ENCODE data around the gene PHF1. TPM values are rescaled to one million over a fixed set of nuclear protein-coding genes. Genes with fewer than 3 reads are reported as not detected.

PHF1 gene
- total and polyA plus RNA-seq, 2 of the 13 experiments (the other 11 are each of a cell fraction or from before 2014, with no cell fraction given), result 25.4 to 61.9 TPM

GRCh38 chr6:33454009-33454946 lies 43.5 kb downstream of the PHF1 start, which contains the start of gene ZBTB9 (continued):
- TF ChIP-seq ARID3A (IDR thresholded peaks at IDR 0.05; ENCODE audit: low read depth, low read length) (0 out of 2 replicates have a peak, but pooled peaks have one; percentile 1), SSRP1 (CRISPR knock-in tag; IDR thresholded peaks at IDR 0.05) (0 out of 2 replicates have a peak, but pooled peaks have one; percentile 18), ZNF549 (CRISPR knock-in tag; IDR thresholded peaks at IDR 0.05) (0 out of 2 replicates have a peak, but pooled peaks have one; percentile 21), MLLT10 (CRISPR knock-in tag; IDR thresholded peaks at IDR 0.05) (no peak)

DNA sequence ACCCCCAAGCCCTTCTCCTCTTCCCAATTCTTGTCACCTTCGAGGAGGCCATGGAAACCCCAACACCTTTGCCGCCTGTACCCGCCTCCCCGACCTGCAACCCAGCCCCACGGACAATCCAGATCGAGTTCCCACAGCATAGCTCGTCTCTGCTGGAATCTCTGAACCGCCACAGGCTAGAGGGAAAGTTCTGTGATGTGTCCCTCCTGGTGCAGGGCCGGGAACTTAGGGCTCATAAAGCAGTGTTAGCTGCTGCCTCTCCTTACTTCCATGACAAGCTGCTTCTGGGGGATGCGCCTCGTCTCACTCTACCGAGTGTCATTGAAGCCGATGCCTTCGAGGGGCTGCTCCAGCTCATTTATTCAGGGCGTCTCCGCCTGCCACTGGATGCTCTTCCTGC lies 44.2 kb downstream of the PHF1 start:
- peaks cover 20% of the 10 kb centered on the region for H3K4me1 ChIP-seq (ENCODE audit: insufficient read depth, low read length)
- H3K4me2 ChIP-seq (ENCODE audit: low read depth, low read length), result peak overlapping the region; percentile 98
- no peaks in the 10 kb centered on the region for H4K20me1 ChIP-seq (ENCODE audit: insufficient read depth, low read length)
- peak overlapping the region; percentile 92 to 100 (median 95) for H3K4me3 ChIP-seq (replicated peaks in 1 of 3; ENCODE audit: insufficient read depth in 1 of 3, low read depth in 2 of 3, low read length in 3 of 3)
- intact Hi-C loops (cut with micrococcal nuclease; ENCODE audit: unreplicated experiment) (no loop called here), in situ Hi-C loops (cut with HindIII; ENCODE audit: extremely low pct_ligation_motif_present, low pct_unique_long_range_greater_than_20kb) (no loop called here)
- 41% methylated on average over 16 of the region's 16 CpGs for WGBS (ENCODE audit: low lambda C conversion rate)
- ChIA-PET POLR2A (interaction anchor here (0.7 to 2.0 kb wide), 18 partner anchors 9 to 1260 kb away, joined by 3 to 17 read pairs (median 4); partner anchors contain the start of genes BAK1, CUTA, PHF1 and RPS18), CTCF (ENCODE audit: low intra/inter-chr PET ratio, low total read pairs) (no interaction called here)
- no TSS peak for BruUV-seq (replicated peaks)
- FAIRE-seq (no peak), ATAC-seq (no peak), DNase-seq (ENCODE audit: low spot score) (no peak)
- H3K9ac ChIP-seq (ENCODE audit: insufficient read depth, low read depth, low read length), result peak overlapping the region; percentile 85
- H3K36me3 ChIP-seq (replicated peaks in 1 of 2; ENCODE audit: control insufficient read depth in 1 of 2, insufficient read depth in 2 of 2, low read length in 2 of 2), result peaks cover 0 to 9% of the 10 kb centered on the region in 2 experiments; a peak in 3 of 5 replicates
- no peaks in the 10 kb centered on the region; a peak in 1 of 5 replicates for H3K27me3 ChIP-seq (ENCODE audit: control insufficient read depth in 1 of 2, insufficient read depth in 2 of 2, low read length in 2 of 2)
- H3K79me2 ChIP-seq (ENCODE audit: insufficient read depth, low read length), result peaks cover 15% of the 10 kb centered on the region
- peak overlapping the region; percentile 52 for H2AFZ ChIP-seq (ENCODE audit: low read length)
- peak overlapping the region; percentile 43 for H3K27ac ChIP-seq (ENCODE audit: extremely low read length, insufficient read depth, low read length)
- no peaks in the 10 kb centered on the region for H3K9me3 ChIP-seq (ENCODE audit: low read length)
- TF ChIP-seq SP140L (CRISPR knock-in tag; IDR thresholded peaks at IDR 0.05; ENCODE audit: borderline replicate concordance) (no peak), NFKBIZ (CRISPR knock-in tag; IDR thresholded peaks at IDR 0.05) (no peak), ZNF350 (CRISPR knock-in tag; IDR thresholded peaks at IDR 0.05; ENCODE audit: borderline replicate concordance, low read depth) (no peak), FOXA1 (IDR thresholded peaks at IDR 0.05) (no peak), FOXA1 (CRISPR knock-in tag; IDR thresholded peaks at IDR 0.05) (no peak), PAF1 (CRISPR knock-in tag; IDR thresholded peaks at IDR 0.05) (no peak), ZBTB49 (CRISPR knock-in tag; IDR thresholded peaks at IDR 0.05; ENCODE audit: borderline replicate concordance) (no peak), ZNF30 (CRISPR knock-in tag; IDR thresholded peaks at IDR 0.05) (0 out of 2 replicates have a peak, but pooled peaks have one; percentile 28), RXRB (CRISPR knock-in tag; IDR thresholded peaks at IDR 0.05; ENCODE audit: borderline replicate concordance) (no peak), JDP2 (CRISPR knock-in tag; IDR thresholded peaks at IDR 0.05; ENCODE audit: borderline replicate concordance) (no peak), CBX1 (IDR thresholded peaks at IDR 0.05; ENCODE audit: low read depth) (no peak), ZNF883 (CRISPR knock-in tag; IDR thresholded peaks at IDR 0.05; ENCODE audit: not compliant biosample characterization) (no peak), THAP11 (CRISPR knock-in tag; IDR thresholded peaks at IDR 0.05) (no peak), ZBTB7A (CRISPR knock-in tag; IDR thresholded peaks at IDR 0.05) (0 out of 2 replicates have a peak, but pooled peaks have one; percentile 8), ZFP82 (CRISPR knock-in tag; IDR thresholded peaks at IDR 0.05; ENCODE audit: borderline replicate concordance) (0 out of 2 replicates have a peak, but pooled peaks have one; percentile 3), ZNF383 (CRISPR knock-in tag; IDR thresholded peaks at IDR 0.05; ENCODE audit: borderline replicate concordance) (0 out of 2 replicates have a peak, but pooled peaks have one; percentile 16)
